NCI-H1092 (cell line): ENCODE results near the gene ARHGAP4.

Experiments used
- DNase-seq: peaks from one replicate; lab custom pipeline; 2025; lab: John Stamatoyannopoulos, UW

ARHGAP4 gene

GRCh38 chrX:153880440-153880815, 45.6 kb downstream of the ARHGAP4 start:
- no peak for DNase-seq

- DNase-seq = no peak
Measured at GRCh38 chrX:153879741-153880439, 46.2 kb downstream of the ARHGAP4 start.

- DNase-seq = peak; percentile 82
Measured at GRCh38 chrX:153878969-153879653, 47.0 kb downstream of the ARHGAP4 start.

- DNase-seq = no peak
Measured at GRCh38 chrX:153878345-153878744, 47.7 kb downstream of the ARHGAP4 start.

DNA sequence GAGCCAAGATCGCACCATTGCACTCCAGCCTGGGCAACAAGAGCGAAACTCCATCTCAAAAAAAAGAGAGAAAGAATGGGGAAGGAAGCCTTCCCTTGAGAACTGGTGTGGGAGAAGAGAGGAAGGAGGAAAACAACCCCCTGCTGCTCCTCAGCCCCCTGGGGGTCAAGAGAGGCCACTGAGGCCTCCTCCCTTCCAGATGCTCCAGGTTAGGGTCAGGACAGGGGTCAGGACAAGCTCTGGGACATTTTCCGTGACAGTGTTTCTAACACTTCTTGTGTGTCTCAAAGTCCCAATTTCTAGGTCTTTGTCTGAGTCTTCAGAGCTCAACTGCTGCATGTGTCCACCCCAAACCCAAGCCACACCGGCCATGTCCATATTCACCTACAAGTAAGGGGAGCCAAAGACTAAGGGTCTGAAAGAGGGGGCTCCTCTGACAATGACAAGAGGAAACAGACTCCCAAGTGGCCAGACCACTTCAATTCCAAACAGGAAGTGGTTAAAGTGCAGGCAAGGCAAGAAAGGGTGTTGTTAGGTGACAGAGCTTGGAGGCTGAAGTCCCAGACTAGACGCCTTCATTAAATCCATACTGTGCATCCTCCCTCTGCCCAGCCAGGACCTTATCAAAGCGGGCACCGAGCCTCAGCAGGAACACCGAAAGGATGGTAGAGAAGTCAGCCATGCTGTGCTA, 48.3 kb downstream of the ARHGAP4 start:
- no peak for DNase-seq

- no peak for DNase-seq
Measured at GRCh38 chrX:153876112-153876491, 50.0 kb downstream of the ARHGAP4 start.

DNA sequence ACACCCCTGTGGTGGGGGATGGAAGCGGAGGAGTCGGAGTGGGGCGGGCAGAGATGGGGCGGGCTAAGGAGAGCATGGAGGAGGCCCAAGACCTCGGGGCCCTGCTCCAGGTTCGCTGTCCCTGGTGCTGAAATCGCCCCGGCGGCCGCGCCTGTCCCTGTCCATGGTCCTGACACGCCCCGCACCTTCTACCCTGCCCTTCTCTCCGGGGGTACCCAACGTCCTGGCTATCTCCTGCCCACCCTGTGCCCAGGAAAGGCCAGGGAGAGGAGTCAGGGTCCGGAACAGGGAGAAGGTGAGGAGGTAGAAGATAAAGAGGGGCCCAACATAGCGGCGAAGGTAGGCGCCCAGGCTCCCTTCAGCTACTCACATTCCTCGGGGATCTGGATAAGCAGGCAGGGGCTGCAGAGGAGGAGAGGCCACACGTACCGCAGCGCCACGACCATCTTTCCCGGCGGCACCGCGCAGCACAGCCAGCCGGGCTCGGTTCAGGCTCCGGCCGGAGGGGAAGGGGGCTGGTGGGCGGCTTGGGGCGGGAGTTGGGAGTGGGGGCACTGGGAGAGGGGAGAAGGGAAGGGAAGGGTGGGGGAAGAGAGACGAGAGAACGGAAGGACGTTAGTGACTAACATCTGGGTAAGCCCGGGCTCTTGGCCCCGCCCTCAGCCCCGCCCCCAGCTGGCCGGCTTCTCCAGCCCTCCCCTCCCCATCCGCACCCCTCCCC, 50.5 kb downstream of the ARHGAP4 start:
- no peak for DNase-seq

DNA sequence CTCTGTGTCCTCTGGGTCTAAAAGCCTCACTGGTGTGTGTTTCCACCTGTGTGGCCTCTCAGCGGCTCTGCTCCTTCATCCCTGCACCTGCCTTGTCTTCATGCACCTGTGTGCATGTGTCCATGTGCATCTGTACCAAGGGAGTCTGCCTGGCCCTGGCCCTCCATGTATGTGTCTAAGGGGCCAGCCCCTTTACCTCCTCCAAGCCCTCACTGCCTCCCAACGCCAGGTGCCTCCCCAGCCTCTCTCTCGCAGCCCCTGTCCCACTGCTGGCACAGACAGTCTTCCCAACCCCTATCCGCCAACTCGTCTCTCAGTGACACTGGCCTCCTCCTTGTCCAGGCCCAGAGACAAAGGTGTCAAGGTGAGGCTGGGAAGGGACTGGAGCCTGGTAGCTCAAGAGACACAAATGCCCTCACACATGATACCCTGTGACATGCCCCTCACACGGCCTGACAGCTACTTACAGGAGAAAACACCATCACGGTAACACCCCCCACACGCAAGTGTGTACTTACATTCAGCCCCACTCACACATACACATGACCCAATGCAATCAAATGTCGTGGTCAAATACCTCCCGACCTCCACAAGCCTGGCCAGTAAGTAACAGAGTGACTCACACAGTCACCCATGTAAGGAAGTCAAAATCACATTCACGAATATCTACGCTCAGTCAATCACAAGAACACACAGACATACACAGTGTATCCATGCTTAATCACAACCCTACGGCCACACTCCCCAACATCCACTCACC, 51.5 kb downstream of the ARHGAP4 start:
- no peak for DNase-seq

DNA sequence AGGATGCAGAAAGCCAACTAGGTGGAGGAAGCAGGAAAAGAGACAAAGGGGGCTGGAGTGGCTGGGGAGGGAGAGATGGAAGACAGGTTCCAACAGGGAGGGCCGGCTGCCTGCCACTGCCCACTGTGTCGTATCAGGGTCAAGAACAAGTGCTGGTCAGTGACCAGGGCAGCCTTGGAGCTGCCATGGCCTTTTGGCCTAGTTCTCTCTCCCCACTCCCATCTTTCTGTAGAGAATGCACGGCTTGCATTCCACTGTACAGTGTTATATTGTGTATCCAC, 52.0 kb downstream of the ARHGAP4 start:
- DNase-seq = no peak

DNA sequence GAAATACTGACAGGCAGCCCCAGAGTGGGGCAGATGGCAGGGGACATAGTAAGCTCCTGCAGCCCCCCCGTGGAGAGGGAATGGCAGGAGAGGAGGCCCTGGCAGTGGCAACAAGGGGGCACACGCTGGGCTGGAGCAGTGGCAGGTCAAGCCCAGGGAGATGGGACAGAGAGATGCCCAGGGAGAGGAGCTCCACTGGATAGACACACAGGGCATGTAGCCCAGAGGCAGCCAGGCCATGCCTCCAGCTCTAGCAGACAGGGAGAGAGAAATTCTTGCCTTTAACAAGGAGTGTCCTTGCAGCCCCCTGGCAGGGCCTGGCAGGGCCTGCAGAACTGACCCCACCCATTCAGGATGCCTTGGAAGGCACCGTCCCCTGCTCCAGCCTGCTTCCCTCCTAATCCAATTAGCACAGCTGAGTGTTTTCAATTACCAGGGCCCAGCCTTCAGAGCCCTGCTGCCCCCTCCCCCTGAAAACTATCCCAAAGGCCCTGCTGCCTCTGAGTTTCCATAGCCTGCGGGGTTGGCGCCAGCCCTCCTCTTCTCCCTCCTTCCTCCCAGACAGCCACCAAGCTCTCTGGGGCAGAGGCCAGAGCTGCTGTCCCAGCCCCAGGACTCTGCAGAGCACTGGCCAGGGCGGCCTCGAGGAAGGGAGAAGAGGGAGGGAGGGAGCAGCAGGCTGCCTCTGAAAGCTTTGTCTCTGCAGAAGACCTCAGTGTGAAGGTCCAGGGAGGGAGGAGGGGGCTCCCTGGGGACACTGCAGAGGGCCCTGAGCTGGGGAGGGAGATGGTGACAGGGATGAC, 52.6 kb downstream of the ARHGAP4 start:
- DNase-seq = no peak

- no peak for DNase-seq
Measured at GRCh38 chrX:153871946-153872878, 53.9 kb downstream of the ARHGAP4 start.

DNA sequence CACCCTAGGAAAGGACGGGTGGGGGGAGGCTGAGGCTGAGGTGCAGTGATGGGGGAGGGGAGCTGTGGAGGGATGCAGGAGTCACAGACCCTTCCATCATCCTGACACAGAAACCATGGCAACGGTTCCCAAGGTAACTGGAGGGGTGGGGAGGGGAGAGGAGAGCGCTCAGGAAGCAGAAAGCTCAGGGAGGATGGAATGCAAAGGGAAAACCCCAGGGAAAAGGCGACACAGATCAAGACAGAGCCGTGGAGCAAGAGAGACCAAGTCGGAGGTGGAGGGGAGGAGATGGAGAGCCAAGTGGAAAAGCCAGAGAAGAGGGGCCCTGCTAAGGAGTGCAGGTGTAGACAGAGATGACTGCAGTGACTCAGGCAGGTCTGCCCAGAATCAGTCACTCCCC, 54.6 kb downstream of the ARHGAP4 start:
- DNase-seq = no peak

- no peak for DNase-seq
Measured at GRCh38 chrX:153870791-153871360, 55.2 kb downstream of the ARHGAP4 start.

- no peak for DNase-seq
Measured at GRCh38 chrX:153870288-153870690, 55.8 kb downstream of the ARHGAP4 start.

GRCh38 chrX:153869473-153870287, 56.4 kb downstream of the ARHGAP4 start:
- no peak for DNase-seq

- no peak for DNase-seq
Measured at GRCh38 chrX:153868576-153869472, 57.2 kb downstream of the ARHGAP4 start.

DNA sequence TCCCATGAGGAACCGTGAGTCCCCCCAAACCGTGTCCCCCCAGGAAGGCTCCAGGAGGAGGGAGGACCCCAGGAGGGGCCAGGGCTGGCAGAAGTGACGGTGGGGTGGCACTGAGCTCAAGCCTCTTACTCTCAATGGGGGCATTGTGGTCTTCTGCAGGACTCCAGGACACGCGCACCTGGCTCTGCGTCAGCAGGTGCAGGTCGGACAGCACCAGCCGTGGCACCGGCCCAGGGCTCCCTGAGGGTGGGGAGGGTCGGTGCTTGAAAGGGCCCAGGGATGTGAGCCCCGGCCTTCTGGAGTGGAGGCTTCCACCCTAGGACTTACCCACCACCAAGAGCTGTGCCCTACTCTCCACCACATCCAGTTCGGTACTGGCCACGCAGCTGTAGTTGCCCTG, 58.4 kb downstream of the ARHGAP4 start:
- DNase-seq = no peak

DNA sequence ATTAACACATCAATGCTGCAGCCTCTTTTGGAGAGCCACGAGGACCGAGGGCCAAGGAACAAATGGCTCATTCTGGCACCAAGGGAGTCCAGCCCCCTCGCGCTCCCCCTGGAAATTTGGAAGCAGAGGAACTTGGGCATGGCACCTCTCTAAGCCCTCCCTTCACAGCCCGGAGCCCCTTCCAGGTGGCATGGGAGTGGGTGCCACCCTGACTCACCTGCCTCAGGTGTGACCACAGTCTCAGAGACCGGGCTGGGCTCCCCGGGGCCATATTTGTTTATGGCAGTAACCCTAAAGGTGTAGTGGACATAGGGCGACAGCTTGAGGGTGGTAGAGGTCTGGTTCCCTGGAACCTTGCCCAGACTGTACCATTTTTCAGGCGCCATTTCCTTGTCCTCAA, 58.9 kb downstream of the ARHGAP4 start:
- no peak for DNase-seq
